Activated T-cell treated with anti-CD3 and anti-CD28 coated beads for 1 hour (primary cell): ENCODE results near the gene ANKMY2.
"Not testable (repeated sequence)": the region's sequence is repeated elsewhere in the genome, so short reads cannot be mapped to it uniquely, and the experiment has no call there.

Experiments used
- DNase-seq: peaks from one replicate; pipeline ENCODE4 v3.0.0-alpha.2; 2020; ENCODE audit warnings: low read depth

The ANKMY2 gene

DNA sequence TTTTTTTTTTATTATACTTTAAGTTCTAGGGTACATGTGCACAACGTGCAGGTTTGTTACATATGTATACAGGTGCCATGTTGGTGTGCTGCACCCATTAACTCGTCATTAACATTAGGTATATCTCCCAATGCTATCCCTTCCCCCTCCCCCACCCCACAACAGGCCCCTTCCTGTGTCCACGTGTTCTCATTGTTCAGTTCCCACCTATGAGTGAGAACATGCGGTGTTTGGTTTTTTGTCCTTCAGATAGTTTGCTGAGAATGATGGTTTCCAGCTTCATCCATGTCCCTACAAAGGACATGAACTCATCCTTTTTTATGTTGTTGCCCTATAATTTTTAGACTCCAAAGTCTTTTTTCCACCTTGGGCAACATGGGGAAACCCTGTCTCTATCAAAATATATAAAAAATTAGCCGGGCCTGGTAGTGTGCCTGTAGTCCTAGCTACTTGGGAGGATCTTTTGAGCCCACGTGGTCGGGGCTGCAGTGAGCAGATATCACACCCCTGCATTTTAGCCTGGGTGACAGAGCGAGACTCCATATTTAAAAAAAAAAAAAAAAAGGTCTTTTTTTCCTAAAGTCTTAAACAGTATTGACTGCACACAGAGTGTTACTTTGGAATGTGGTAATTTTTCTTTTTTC lies 14.4 kb upstream of the ANKMY2 start:
- DNase-seq, result not testable (repeated sequence)

DNA sequence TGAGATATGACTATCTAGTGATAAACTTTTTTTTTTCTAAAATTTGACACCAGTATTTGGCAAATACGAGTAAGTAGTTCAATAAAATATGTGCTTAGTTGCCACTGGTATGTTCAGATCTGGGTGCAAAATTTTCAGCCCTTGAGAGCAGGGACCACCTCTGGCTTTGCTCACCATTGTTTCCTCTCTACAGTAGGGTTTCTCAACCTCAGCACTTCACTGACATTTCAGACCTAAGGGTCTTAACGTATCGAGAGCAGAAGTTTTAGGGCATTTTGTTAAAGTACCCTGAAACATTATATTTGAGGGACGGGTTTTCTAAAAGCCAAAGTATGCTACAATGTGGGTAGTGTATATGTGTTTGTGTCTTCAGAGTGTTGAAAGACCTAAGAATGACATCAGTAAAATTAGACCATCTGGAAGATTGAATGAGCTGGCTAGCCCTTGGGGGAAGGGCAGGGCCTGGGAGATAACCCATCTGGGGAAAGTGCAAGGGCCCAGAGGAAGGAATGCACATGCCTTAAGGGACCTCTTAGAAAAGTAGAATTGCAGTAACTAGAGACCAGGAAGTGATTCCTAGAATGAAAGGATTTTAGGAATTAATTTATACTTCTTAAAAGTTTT lies 12.2 kb upstream of the ANKMY2 start:
- DNase-seq, result no peak

DNA sequence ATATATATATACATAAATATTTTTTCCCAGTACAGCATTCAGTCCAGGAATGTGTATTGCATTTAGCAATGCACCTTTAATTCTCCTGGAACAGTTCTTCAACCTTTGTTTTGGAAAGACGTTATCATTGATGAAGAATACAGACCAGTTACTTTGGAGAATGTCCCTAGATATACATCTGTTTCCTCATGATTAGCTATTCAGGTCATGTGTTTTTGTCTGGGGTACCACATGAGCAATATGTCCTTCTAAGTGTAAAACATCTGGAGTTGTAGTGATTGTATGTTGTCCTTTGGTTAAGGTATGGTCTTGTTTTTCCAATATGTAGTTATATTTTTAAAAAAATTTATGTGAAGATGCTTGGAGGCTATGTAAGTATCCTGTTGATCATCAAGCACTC lies 10.6 kb upstream of the ANKMY2 start:
- no peak for DNase-seq

DNA sequence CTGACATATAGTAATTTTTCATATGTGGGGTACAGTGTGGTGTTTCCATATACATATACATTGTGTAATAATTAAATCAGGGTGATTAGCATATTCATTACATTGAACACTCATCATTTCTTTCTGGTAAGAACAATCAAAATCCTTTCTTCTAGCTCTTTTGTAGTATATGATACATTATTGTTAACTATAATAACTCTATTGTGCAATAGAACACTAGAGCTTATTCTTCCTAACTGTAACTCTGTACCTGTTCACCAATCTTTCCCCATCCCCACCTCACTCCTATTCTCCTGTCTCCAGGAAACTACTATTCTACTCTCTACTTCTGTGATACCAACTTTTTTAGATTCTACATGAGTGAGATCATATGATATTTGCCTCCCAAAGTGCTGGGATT lies 9.8 kb upstream of the ANKMY2 start:
- DNase-seq, result no peak

DNA sequence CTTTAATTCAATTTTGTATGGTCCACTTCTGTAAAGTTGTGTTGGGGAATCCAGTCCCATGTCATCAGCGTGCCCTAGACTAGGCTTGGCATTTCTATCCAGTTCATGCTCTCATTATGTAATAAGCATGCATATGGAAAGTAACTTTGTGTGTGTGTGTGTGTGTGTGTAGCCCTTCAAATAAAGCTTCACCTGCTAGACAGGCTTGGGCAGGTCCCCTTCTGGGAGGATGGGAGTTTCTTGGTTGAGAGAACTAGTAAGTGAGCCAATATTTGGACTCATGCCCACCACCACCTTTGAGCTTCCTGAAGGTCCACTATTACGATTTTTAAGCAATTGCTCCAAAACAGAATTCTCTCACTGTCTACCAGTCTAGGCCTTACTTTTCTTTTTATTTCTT lies 7.3 kb upstream of the ANKMY2 start:
- no peak for DNase-seq

DNA sequence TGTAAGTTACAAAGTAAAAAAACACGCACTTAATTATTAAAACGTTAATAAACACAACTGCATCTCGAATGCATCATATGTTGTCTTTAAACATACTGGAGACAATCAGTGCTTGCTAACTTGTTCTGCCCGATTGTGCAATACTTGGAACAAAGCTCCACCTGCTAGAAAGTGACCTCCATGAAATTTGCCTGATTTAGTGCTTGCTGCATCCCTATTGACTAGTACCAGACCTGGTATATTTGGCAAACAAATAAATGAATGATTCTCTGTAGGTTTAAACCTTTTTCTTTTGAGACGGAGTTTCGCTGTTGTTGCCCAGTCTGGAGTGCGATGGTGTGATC lies 6.7 kb upstream of the ANKMY2 start:
- no peak for DNase-seq

DNA sequence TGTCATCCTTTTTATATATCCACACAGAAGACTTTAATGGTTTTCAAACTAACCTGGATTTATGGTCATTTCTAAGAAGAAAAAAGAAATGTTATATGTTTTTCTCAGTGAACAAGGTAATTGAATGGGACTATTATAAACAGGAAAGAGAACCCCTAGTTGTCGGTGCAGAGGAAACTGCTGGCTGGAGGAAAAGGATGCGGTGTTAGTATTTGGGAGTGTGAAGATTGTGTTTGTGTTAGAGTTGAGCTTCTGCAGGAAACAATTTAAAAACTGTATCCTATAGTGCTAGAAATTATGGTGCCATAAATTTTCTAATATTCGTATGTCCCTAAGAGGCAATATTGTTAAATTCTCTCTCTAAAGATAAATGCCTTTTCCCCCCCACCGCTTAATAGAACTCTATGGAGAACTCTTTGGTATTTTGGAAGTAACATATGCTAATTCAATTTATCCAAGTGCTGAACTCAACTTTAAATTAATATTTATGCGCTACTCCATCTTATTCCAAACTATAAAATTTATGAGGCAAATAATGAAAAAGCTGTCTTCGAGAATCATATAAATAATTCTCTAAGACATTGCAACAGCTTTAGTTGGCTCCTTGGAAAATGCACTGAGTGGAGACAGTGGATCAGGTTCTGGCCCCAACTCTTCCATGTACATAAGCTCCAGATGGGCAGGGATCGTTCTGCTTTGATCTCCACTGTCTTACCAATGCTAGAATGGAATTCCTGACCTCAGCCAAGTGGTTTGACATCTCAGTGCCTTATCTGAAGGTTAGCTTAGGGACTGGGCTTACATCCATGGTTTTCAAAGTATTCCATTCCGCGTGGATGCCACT lies 6.1 kb upstream of the ANKMY2 start:
- DNase-seq, result no peak

DNA sequence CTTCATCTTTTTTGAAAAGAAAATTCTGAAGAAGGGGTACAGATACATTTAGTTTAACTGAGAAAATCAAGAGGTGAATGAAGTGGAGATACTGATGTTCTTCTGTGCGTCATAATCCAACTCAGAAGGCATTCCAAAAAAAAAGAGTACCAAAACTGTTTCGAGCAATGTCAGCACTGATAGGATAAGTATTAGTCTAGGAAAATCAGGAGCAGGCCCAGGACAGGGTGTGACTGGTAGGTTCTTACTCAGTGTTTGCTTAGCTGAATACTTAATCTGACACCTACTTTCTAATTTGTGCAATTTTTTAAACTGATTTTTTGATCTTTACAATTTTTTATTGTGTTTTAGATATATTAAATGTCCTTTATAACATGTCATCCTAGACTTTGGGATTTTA lies 4.7 kb upstream of the ANKMY2 start:
- no peak for DNase-seq

DNA sequence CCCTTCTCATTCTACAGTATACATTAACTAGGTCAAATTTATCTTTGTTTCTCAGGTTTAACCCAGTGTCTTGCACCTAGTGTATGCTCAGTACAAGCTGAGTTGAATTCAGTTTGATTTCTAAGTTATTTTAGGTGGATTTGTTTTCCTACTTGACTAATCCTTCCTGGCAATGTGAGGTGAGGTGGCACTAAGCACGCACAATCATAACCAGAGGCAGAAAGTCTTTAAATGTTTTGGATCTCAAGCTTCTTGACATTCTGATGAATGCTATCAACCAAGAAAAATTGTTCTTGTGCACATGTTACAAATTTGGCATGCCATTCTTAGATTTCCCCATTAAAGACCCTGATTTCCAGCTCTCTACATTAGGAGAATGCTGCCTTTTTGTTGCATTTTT lies 3.6 kb upstream of the ANKMY2 start:
- DNase-seq, result no peak

DNA sequence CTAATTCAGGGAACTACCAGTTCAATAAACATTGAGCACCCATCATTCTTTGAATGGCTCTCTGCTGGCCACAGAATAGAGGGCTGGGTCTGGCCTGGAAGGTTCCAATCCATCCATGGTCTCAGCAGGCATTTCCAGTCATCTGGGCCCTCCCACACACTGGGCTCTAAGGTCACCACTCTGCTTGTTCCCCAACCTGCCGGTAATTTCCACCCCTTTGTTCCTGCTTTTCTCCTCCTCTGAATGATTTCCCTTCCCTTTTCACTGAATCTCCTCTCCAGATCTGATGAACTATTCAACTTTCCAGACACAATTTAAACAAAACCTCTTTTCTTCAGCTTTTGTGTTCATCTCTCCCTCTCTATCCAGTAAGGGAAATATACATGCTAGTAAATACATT lies 3.0 kb upstream of the ANKMY2 start:
- DNase-seq, result no peak

DNA sequence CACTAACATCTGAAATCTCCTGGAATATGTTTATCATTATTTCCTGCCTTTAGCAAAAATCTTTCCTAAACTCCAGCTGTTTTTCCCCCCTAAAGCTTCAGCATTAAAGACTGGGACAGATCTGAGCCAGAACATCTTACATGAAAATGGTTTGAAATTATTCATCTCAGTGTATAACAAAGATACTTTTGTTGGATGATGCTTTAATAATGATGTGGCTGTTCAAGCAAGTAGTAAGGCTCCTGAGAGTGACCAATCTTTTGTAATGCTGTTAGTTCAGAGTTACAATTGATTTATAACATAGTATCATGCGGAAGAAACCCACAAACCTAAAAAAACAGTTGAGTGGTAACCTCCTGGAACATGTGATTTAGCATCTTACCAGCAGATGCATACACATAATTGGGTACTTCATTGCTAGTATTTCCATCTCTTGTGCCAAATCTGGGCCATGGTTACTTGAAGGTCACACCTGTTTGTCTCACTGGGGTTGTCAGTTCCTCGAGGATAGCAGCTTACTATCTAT lies 1.9 kb upstream of the ANKMY2 start:
- DNase-seq, result no peak

DNA sequence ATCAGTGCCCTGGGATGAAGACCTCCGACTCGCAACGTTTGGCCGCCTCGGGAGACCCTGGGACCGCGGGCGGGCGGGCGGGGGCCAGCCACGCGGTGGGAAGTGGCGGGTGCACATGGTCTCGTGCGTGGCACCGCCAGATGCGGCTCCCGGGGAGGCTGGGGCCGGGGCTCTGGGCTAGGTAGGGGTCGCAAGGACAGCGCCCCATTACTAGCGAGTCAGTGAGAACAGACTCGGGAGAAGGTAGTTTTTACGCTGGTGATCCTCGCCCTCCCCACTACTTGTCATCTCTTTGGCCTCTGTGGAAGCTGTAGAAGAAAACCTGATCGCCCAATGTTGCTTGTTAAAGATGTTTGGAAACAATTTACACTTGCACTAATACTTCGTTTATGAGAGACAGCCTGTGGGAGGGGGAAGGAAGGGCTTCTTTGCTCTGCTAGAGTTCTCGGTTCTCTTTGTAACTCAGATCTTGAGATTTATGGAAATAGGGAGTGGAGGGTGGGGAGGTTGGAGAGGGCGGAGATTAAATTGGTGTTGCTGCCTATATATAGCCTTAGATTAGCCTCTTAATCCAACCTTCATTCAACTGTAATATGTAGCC lies 1.0 kb upstream of the ANKMY2 start:
- no peak for DNase-seq

DNA sequence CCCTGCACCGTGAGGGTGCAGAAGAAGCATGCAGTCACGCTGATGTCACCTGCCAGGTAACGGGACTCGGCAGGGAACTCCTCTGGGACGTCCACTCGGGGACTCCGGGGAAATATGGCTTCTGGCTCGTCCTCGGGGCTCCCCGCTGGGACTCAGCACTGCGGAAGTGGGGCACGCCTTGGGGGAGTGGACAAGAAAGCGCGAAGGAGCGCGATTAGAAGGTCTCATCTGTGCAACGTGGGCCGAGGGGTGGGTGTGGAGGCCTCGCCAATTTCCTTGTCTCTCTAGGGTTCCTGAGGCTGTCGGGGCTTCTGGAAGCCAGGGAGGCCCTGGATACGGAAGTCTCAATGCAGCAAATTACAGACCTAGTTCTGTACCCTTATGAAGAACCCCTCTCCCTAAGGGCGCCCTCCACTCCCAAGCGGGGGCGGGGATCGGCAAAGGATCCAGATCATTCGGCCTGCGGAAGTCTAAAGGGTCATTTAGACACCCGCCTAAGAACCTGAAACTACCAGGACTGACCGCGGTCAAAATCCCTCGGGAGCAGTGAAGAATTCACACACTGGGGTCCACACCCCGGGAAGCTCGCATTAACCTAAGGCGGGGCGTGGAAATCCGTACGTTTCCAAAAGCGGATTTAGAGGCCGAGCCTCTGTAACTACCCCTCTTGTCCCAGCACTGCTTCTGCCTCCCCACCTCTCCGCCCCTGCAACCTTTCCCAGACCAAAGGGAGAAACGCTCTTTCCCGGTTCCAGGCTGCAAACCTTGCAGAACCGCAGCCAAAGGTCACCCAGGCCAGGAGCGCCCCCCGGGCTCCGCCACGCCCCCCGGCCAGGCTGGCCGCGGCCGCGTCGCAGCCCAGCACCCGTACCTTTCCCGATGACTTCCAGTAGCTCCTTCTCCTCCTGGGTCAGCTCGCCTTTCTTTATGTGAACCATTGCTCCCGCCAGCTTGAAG lies 640 bp downstream of the ANKMY2 start:
- DNase-seq, result peak; percentile 52

DNA sequence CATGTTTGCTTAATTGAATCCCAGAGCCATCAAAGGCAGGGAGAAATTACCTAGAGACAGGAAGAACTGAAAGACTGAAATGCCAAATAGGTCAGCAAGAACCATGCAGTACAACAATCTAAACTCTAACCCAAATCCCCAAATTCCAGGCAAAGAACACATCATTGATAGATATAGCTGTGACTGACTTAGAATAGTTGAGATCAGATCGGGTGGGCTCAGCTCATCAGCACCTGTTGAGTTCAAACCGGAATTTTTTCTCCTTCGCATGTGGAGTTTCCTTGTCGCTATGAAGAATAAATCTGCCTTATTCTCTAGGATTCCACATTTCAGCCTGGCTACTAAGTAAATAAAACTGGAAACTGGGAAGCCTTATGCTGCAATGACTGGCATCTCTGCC lies 1.4 kb downstream of the ANKMY2 start:
- no peak for DNase-seq

DNA sequence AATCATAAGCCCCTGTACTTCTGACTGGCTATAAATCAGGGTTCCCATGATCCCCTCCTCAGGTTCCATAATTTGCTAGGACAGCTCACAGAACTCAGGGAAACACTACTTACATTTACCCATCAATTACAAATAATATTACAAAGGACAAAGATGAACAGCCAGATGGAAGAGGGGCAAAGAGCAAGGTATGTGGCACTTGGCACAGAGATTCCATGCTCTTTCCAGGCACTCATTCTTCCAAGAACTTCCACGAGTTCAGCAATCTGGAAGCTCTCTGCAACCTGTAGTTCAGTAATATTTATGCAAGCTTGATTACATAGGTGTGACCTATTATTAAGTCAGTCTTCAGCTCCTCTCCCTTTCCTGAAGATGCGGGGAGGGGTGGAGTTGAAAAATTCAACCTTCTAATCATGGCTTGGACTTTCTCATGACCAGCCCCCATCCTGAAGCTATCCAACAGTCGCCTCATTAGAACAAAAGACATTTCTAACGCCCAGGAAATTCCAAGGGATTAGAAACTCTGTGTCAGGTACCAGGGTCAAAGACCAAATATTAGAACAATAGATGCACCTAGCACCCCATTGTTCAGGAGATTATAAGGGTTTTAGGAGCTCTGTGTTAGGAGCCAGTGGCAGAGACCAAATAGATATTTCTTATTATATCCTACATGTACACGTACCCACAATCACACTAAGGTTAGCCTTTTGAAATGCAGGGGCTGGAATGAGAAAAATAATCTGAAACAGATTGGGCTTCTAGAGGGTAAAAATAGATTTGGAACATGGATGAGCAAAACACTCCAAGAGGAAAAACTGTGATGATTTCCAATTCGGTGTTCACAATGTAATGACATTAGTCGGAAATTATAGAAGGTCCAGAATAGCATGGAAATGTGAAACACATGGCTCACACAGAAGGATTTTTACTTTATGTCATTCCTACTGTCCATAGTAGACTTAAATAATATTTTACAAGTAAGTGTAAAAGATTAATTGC lies 7.0 kb downstream of the ANKMY2 start:
- DNase-seq, result no peak

DNA sequence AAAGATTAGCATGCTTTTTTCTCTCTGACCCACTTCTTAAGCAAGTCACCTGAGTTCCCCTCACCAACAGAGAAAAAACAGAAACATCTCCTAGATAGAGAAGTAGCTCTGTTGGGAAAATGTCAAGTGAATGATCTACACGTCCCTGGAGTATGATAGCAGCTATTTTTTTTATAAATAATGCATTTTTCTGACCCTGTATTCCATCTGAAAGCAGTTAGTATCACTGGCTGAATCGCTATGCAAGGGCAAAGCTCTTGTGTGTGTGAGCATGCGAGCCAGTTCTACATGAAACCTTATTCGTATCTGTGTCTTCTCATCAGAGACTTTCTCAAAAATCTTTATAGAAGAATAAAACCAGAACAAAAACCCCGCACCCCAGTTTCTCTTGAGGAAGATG lies 8.2 kb downstream of the ANKMY2 start:
- DNase-seq, result no peak

DNA sequence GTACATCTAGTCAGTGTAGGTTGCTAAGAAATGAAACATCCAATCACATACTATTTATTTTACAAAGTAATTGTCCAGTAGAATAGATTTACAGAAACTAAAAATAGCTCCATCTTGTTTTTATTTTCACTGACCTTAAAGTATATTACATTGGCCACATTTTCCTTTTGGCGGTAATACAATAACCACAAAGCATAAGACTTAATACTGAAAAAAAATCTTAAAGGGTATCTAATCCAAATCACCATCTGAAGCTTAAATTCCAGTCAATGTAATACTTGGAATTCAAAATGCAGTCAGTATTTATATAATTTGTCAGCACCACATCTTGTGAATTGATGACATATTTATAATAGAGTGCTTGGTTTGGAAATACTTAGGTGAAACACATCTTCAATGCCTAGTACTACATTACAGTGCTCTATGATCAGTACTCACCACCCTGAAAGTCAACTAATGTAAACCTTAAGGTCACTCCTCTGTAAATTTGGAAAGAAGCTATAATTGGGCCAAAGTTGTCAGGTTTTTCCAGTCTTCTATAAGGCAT lies 8.9 kb downstream of the ANKMY2 start:
- DNase-seq, result no peak

DNA sequence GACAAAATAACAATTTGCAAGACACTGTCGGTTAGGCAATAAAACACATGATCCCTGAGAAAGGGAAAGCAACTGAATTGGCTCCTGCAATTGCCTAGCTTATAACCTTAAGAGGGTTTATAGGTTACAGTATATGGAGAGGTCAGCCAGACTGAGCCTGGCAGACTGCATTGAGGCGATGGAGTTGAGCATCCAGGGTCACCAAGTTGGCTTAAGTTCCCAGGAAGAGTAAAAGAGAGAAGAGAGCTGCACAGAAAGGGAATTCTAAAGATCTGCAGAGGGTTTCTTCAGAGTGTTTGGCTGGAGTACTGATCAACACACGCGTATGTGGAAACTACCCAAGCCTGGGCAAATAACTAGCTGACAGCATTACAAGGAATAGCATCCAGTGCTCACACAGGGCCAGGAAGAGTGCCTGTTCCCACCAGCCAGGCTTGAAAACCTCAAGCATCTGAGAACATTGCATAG lies 11.2 kb downstream of the ANKMY2 start:
- no peak for DNase-seq

DNA sequence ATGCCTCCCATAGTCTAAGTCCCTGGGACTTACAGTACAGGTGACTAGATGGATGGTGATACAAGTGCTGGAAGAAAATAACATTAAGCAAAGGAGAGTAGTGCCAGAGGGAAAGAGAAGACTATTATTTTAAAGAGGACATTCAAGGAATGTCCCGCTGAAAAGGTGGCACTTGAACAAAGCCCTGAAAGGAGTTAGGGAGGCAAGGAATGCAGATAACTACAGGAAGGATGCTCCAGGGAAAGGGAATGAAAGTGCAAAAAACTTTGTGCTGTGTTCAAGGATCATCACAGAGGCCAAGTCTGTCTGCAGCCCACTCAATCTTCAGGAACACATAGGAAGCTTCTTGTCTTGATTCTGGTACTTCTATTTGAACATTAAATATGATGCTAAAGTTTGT lies 14.9 kb downstream of the ANKMY2 start:
- DNase-seq, result no peak

DNA sequence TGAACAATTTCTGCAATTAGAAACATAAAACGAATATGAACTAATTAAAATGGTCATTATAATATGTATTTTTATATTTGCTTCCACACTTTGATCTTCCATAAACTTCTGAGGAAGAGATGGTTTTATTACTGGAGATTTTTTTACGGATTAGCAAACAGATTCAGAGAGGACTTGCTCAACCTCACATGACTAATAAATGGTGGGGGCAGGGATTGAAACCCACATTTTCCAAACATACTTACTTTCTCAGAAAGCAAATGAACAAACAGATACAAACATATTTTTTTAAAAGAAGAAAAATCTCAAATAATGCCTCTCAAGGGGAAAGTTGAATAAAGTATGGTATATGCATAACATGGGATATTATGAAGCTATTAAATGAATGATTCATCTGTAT lies 18.3 kb downstream of the ANKMY2 start:
- no peak for DNase-seq
